Effector memory CD8-positive, alpha-beta T cell (primary cell): Measurements from ENCODE around the gene SPARC.

ENCODE experiments used
- ATAC-seq: fragments of 150-1000 bp; cut with Tn5 transposase; replicated peaks from 2 replicates; pipeline ENCODE4 v1.10.0; 2021; ENCODE audit warnings: mild to moderate bottlenecking, moderate library complexity
- DNase-seq, 3 experiments: peaks; one replicate each; pipeline ENCODE4 v3.0.0; 2021
- H3K27ac Mint-ChIP-seq, 2 donors: one replicate each; pipeline ENCODE4 v1.8.0; 2022; ENCODE audit warnings: mild to moderate bottlenecking in 2 of 2, mixed read lengths in 2 of 2, moderate library complexity in 2 of 2
- H3K27me3 Mint-ChIP-seq, 2 donors: one replicate each; pipeline ENCODE4 v1.8.0; 2022; ENCODE audit warnings: mixed read lengths in 2 of 2
- H3K36me3 Mint-ChIP-seq: one replicate; pipeline ENCODE4 v1.8.0; 2022; ENCODE audit warnings: mild to moderate bottlenecking, moderate library complexity, mixed read lengths; ENCODE audit not compliant: insufficient read depth
- H3K4me1 Mint-ChIP-seq, 2 donors: one replicate each; pipeline ENCODE4 v1.8.0; 2022; ENCODE audit warnings: low read depth in 2 of 2, mixed read lengths in 2 of 2
- H3K4me3 Mint-ChIP-seq, 2 donors: one replicate each; pipeline ENCODE4 v1.8.0; 2022; ENCODE audit warnings: mild to moderate bottlenecking in 2 of 2, mixed read lengths in 2 of 2, moderate library complexity in 2 of 2
- H3K9me3 Mint-ChIP-seq, 2 donors: one replicate each; pipeline ENCODE4 v1.8.0; 2022; ENCODE audit warnings: mixed read lengths in 2 of 2

SPARC gene

GRCh38 chr5:151612689-151613427, 73.9 kb downstream of the SPARC start:
- Mint-ChIP-seq H3K27ac (peak overlapping the region; percentile 80 to 86), H3K36me3 (peaks cover 10% of the 10 kb centered on the region), H3K4me3 (peak overlapping the region; percentile 60 to 67), H3K9me3 (peaks cover 0 to 3% of the 10 kb centered on the region in 2 donors), H3K27me3 (peaks cover 12 to 13% of the 10 kb centered on the region in 2 donors), H3K4me1 (peaks cover 19 to 30% of the 10 kb centered on the region in 2 donors)
- ATAC-seq (peak; percentile 90), DNase-seq (peak in 2 of 3 experiments; percentile 3 to 4)

- DNase-seq (no peak), ATAC-seq (no peak)
- Mint-ChIP-seq H3K27me3 (no peaks in the 10 kb centered on the region), H3K27ac (peak overlapping the region in 1 of 2 donors; percentile 80), H3K4me3 (no peak overlapping the region), H3K36me3 (peaks cover 10% of the 10 kb centered on the region), H3K4me1 (peaks cover 19 to 30% of the 10 kb centered on the region in 2 donors), H3K9me3 (peaks cover 0 to 3% of the 10 kb centered on the region in 2 donors)
Observed at GRCh38 chr5:151611127-151611775, 75.5 kb downstream of the SPARC start.
